VCaP (cell line): ENCODE data around the gene TMTC2.
"Not testable (repeated sequence)": the region's sequence is repeated elsewhere in the genome, so short reads cannot be mapped to it uniquely, and the experiment has no call there.

Experiments
- H3K27ac ChIP-seq: fragments of 450-650 bp; 2 replicates; pipeline ENCODE4 v1.5.1; 2017
- CTCF ChIP-seq: fragments of 450-650 bp; conservative IDR thresholded peaks from 2 replicates; pipeline ENCODE4 v1.5.1; 2017; ENCODE audit warnings: mild to moderate bottlenecking, moderate library complexity

TMTC2 gene

GRCh38 chr12:82835217-82835616 is 148.5 kb downstream of the TMTC2 start:
- TF ChIP-seq CTCF = no peak
- no peak overlapping the region for H3K27ac ChIP-seq

GRCh38 chr12:82838131-82838551 is 151.4 kb downstream of the TMTC2 start:
- TF ChIP-seq CTCF = no peak
- no peak overlapping the region for H3K27ac ChIP-seq

- no peak overlapping the region for H3K27ac ChIP-seq
- TF ChIP-seq CTCF = no peak
These were observed 152.1 kb downstream of the TMTC2 start for GRCh38 chr12:82838827-82839226.

GRCh38 chr12:82839796-82840195 is 153.1 kb downstream of the TMTC2 start:
- no peak overlapping the region for H3K27ac ChIP-seq

GRCh38 chr12:82841487-82841904 is 154.8 kb downstream of the TMTC2 start:
- no peak overlapping the region for H3K27ac ChIP-seq

More at GRCh38 chr12:82839796-82840195, 153.1 kb downstream of the TMTC2 start:
- TF ChIP-seq CTCF = no peak

GRCh38 chr12:82842480-82842879 is 155.8 kb downstream of the TMTC2 start:
- no peak overlapping the region for H3K27ac ChIP-seq
- no peak for TF ChIP-seq CTCF

More at GRCh38 chr12:82841487-82841904, 154.8 kb downstream of the TMTC2 start:
- no peak for TF ChIP-seq CTCF

- not testable (repeated sequence) for H3K27ac ChIP-seq
These were observed 158.4 kb downstream of the TMTC2 start for GRCh38 chr12:82845076-82845475.

GRCh38 chr12:82848845-82849244 is 162.1 kb downstream of the TMTC2 start:
- no peak for TF ChIP-seq CTCF
- no peak overlapping the region for H3K27ac ChIP-seq
